GM03348 (cell line): ENCODE results near the gene GRIN2A.

ENCODE experiments used
- DNase-seq: peaks from one replicate; pipeline ENCODE4 v3.0.0; 2012; ENCODE audit warnings: low spot score

GRIN2A gene

DNA sequence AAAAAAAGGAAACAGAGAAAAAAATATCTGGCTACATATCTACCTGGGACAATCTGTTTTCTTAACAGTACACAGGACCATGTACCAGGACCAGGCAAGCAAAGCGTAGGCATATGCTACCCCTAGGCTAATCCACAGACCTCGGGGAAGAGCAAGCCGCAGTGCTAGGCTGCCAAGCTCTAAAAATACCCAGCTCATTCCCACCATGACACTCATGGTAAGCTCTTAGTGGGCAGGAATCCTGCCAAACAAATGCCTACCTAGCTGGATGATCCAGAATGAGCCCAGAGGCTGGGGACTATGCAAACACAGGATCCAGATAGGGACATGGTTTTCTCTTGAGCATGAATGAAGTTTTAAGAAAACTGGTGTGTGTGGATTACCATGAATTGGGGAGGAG is 95.6 kb downstream of the GRIN2A start:
- no peak for DNase-seq

DNA sequence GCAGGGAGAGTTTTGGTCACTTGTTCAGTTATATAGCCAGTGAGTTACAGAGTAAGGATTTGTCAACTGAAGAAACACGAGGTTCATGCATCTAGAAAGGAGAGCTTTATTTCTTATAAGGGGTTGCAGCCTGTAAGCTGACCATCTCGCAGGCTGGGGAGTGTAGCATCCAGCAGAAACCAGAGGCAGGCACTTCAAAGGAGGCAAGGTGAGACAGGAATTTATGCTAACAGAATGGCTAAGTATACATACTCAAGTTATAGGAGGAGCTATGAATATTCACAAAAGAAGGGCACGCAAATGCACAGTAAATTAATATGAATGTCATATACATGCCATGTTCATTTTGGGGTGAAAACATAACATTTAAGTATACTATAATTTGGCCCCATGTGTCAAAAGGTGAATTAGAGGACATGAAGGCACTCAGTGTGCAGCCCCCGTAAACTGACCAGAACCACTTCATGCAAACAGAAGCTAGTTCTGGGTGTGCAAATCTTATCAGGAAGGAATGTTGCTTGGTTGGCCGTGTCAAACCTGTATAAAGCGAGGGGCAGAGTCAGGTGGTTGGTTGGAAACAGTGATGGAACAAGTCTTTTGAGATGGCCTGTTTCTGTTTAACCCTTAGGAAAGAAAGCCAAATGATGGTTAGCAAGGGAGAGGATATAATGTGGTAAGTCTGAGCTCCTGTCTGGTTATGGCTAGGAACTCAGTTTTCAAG is 97.0 kb downstream of the GRIN2A start:
- DNase-seq, result no peak

DNA sequence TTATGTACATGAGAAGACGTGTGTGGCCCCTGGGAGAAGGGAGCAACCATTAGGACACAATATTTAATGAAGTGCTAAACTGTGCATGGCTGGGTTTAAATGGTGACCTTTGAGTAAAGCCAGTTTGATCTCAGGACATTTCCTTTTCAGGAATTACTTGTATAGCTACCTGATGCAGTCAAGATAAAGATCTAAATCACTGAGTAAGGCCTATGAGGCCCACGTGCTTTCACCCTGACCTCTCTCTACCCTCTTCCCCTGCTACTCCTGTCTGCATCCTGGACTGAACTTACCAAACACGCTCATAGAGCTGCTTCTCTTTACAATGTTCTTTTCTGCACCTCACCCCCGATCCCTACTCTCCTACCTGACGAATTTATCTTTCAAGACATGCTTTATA is 98.9 kb downstream of the GRIN2A start:
- DNase-seq, result no peak

DNA sequence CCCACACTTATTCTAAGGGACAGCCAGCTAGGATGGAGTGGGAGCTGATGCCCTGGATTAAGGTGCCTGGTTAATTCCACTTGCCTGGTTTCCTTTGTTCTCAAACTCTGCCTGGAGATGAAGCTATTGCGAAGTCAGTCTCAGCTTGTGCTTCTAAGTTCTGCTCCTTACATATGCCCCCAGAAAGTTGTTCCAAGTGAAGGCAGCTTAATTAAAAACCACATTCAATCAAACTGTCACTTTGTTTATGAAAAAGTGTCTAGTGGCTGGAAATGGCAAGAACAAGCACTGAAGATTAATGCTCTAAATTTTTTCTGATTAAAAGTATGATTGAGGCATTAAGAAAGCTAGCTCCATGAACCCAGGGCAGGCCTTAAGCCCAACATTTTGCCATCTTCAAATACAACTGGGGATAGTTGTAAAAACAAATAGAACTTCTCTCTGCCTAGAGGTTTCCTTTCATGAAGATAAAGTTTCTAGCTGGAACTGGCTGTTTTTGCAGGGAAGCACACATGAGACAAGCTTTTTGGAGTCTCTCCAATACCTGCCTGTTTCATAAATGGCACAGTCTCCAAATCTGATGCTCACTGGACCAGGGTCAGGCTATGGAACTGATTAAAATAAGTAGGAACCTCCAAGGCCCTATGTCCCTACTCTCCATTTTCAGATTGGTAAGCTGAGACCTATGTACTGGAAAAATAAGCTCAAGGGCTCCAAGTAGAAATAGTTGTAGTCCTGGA is 100.9 kb downstream of the GRIN2A start:
- no peak for DNase-seq

DNA sequence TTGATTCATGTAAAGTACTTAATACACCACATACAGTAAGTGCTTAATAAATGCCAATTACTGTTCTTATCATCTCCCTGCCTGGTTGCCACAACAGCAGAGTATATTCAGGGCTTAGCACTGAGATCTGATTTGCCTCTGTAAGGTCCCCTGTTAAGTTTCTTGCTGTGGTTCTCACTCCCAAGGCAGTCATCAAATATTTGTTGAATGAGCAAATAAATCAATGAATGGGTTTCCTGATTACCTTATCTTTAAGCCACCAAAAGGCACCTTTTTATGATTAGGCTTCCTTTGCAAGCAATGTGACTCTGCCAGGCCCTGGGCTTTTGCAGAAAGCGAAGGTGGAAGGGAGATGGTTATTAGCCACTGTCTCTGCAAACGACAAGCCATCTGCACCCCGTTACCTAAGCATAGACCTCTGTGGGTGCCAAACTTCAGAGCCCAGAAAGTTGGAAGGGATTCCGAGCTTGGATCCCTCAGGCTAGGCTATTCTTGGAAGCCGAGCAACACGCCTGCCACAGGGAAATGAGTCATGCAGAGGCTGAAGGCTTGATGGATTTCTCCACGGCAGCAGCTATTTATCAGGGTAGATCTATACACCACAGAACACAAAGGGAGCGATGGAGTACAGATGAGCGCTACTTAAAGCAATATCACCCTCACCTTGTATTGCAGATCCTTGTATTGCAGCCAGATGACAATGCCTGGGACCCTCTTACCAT is 102.0 kb downstream of the GRIN2A start:
- DNase-seq, result peak; percentile 52

DNA sequence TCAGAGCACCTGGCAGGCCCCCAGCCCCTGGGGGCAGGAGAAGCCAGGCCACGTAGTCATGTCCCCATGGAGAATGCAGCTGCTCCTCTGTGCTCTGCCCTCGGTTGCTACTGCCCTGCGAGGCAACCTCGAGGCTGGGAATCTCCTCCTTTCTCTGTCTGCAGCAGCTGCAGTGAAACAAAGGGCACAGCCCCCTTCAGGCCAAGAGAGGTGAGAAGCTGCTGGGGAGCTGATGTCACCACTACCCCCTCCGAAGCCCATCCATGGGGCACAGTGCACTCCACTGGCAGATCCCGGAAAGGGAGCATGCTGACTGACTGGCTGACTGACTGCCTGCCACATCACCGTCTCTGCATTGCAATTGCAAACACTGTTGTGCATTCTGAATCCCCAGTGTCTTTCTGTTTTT is 103.7 kb downstream of the GRIN2A start:
- no peak for DNase-seq

DNA sequence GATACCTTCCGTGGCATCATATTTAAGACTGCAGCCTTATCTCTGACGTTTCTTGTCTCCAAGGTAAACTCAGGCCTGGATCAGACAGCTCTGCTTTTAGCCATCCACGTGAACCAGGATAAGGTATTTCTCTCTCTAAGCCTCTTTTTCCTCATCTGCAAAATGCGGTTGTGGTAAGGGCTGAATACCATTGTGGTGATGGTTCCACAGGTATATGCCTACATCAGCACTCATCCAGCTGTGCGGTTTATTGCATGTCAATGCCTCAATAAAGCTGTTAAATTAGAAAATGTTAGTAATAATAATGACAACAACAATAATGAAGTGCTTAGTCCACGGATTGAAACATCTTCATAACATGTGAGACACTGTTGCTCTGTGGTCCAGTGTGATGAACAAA is 104.4 kb downstream of the GRIN2A start:
- no peak for DNase-seq

DNA sequence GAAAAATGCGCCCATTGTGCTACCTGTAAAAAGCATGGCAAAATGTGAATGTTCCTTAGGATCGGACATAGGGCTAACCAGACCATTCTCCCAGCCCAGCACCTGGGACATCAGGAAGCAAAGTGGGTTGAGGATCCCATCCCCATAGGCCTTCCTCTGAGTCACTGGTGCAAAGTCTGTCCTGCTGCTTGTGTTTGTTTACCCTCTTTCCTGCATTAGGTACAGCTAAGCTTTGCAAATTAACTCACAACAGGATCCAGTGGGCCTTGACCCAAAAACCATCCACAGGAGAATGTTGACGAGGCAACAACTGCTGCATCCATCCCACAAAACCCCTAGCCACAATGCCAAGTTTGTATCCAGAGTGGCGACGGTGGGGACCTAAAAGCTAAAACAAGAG is 106.2 kb downstream of the GRIN2A start:
- DNase-seq, result no peak

DNA sequence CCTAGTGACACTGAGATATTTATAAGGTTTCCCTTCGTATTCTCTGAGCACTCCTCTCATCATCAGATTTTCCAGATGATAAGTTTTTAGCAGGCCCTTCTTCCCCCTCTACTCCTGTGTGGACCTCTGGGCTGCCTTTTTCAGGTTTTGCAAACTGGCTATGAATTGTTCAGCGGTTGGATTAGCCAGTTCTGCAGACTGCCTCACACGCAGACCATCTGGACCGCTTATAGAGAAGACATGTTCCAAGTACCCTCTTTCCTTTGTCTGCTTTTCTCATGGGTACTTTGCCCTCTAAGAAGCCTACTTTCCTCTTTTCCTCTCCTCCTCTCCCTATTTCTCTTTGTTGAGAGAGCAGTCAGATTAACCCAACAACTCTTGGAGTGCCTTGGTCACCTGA is 111.6 kb downstream of the GRIN2A start:
- no peak for DNase-seq

DNA sequence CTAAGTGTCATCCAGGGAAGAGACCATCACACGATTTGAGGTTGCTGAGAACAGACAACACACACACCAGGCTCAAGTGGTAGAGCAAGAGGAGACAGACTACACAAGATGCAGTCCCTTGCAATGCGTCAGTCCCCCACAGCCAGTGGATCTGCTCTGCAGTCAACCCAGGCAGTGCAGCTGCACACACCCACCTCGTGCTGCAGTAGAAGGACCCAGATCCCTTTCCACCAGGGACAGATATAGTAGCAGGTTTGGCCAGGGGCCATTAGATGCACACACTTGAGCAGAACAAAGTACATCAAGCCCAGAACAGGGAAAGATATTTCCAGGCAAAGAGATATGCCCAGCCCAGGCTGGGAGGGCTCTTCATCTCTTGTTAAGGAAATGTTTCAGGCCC is 112.9 kb downstream of the GRIN2A start:
- DNase-seq, result no peak

DNA sequence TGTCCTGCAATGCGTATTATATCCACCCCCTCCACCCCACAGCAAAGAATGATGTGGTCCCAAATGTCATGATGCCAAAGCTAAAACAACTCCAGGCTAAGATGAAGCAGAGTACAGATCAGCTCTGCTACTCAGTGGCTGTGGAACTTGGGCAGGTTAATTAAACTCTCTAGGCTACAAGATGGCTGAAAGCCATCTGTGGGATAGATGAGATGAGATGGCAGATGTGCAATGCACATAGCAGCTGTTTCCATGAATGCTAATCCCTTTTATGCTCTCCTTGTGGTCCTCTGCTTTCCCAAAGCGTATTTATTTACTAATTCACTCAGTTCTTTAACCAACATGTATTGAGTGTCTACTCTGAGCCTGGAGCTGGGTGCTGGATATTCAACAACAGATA is 114.4 kb downstream of the GRIN2A start:
- DNase-seq, result no peak

DNA sequence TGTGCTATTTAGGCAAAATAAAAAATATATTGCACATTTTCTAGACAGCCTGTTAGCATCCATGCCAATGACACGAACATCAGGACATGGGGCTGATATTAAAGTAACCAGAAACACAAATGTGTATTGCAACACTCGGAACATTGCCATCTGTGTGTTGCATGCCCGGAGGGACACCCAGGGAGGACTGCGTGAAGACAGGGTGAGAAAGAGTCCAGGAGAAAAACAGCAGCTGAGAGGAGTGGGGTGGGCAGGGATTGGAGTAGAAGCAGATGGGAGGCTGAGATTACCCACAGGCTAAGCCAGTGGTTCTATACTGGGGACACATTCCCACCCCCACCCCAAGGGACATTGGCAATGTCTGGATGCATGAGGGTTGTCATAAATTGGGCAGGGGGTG is 114.8 kb downstream of the GRIN2A start:
- DNase-seq, result no peak

DNA sequence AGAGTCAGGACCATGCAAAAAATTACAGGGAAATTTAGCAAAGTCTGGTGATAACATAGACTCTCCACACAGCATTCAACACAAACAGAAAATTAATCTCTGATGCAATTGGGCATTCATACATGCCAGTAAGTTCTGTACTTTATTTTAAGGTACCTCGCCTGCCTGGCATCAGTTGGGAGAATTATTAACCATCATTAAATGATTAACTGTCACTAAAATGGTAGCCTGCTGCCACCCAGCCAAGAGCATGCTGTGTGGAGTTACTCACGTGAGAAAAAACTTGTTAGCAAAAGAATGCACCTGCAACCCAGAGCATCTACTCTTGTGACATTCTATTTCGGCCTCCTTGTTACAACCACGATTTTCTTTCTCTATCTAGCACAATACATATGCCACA is 117.2 kb downstream of the GRIN2A start:
- DNase-seq, result no peak

DNA sequence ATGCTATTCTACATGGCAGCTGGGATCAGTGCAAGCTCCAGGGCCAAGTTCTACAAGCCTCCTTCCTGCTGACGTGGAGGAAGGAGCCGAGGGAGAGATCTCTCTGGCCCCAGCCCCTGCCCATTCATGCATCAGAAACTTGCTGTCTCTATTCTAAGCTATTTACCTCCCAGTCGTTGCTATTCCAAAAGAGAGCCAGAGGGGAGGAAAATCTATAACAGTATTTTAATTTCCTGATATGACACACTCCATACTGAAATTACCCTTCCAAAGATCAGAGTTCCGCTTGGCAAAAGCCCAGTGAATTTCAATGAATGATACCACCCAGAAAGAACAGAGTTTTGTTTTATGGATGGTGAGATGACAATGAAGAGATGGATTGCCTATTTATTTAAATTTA is 133.4 kb downstream of the GRIN2A start:
- no peak for DNase-seq

DNA sequence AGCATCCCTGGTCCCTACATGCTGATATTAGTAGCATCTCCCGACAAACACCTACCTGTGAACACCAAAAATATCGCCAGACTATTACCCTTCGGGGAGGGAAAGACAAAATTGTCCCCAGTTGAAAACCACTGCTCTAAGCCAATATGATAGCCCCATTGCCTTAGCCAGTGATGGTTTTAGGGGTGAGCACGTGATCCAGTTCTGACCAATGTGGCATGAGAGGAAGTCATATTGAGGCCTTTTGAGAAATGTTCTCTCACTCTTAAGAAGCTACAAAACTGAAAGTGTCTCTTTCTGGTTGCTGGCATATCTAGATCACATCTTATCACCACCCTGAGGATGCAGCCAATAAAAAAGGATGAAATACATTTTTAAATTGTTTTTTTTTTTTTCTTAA is 136.3 kb downstream of the GRIN2A start:
- no peak for DNase-seq

DNA sequence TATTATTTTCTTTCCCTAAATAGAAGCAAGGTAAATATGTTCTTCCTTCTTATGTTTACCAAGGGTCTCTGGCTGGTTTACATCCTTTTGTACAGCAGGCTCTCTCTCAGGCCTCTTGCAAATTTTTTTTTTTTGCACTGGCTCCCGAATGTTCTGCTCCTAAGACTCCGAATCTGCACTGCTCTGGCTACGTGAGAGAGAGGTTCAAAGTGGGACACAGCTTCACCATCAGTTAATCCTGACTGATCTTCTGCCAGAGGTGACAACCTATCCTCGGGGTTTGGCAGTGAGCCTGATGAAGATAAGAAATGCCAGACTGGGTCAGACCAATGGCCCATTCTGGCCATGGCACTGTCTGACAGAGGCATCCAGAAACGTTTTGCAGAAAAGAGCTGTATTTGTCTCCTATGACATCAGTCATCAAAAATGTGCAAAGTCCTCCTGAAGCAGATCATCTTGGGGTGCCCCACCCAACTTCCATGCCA is 136.9 kb downstream of the GRIN2A start:
- no peak for DNase-seq

DNA sequence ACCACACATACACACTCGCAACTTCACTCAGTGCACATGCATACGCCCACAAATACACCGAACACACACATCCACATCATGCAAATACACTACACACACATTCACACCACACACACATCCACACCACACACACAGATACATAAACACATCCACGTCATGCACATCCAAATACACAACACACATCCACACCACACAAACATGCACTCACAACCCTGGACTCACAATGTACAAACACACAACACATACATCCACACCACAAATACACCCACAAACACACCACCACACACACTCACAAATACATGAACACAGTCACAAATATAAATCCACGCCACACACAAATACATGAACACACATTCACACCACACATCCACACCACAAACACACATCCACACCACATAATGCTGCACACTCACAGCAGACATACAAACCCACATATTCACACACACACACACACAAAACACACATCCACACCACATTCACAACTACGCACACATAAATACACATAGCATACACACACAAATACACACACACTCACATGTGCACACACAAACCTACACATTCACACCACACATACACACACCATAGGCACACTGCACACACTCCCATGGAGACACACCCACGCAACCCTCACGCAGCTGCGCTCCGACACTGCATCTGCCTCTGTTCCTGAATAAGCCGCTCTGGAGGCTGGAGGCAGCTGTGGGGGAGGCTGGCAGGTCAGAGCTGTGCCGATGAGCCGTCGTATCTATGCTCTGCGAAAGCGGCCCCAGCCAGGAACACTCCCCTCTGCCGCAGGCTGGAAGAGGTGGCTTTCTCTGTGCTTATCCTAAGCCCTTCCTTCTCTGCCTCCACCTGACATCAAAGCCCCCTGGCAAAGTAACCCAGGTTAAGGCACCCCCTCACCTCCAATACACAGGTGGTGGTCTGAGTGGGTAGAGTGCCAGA is 141.8 kb downstream of the GRIN2A start:
- DNase-seq, result no peak

DNA sequence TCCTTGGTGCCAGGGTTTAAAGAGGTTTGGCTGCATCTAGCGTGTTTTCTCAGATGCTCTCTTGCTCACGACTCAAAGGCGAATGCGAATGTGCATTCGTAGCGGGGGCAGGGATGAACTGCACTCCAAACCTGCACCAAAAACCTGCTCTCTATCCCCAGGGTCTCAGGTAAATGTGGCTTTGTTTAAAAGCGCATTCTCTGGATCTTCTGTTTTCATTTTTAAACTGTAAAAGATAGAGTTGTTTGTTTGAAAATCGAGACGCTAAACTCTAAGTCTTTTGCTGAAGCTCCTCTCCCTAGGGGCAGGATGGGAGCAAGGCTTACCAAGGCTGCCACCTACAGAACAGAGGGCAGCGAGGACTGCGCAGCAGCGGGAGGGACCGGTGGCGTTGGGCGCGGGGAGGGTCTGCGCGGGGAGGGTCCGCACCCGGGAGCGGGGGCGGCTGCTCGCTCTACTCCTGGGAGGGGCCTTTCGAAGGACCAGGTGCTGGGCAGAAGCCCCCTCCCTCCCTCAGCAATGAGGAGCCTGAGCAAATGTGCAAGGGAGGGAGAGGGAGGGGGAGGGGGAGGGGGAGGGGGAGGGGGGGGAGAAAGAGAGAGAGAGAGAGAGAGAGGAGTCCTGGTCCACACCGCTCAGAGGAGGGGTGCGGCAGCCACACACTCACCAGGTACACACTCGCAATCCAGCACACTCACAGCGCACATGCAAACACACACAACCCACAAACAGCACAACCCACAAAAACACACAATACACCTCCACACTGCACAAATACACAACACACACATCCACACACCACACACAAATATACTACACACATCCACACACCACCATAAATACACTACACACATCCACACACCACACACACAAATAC is 142.8 kb downstream of the GRIN2A start:
- DNase-seq, result peak; percentile 24

DNA sequence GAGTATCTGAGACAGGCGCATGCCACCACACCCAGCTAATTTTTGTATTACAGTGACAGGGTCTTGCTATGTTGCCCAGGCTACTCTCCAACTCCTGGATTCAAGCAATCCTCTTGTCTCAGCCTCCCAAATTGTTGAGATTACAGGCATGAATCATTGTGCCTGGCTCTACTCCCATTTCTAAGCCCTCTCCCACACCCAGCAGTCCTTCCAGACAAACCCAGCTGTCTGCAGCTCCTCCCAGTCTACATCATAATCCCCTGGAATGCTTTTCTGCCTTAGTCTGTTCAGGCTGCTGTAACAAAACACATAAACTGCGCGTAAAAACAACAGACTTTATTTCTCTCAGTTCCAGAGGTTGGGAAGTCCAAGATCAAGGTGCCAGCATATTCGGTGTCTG is 144.5 kb downstream of the GRIN2A start:
- DNase-seq, result no peak

DNA sequence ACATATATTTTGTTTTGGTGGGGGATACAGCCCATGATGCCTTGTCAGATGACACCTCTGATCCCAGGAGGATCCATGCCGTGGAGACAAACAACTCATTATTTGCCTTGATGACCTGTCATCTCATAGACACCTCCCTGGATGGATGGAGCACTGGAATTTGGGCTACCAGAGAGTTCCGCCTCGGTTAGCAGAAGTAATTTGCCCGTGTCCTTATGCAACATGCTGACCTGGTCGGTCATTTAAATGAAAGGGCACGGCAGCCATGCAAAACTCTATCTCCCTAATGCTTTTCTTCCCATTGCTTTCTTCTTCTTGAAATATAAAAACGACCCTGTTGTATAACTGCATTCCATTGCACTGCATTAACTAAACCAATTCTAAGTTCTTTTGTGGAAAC is 145.3 kb downstream of the GRIN2A start:
- DNase-seq, result no peak

DNA sequence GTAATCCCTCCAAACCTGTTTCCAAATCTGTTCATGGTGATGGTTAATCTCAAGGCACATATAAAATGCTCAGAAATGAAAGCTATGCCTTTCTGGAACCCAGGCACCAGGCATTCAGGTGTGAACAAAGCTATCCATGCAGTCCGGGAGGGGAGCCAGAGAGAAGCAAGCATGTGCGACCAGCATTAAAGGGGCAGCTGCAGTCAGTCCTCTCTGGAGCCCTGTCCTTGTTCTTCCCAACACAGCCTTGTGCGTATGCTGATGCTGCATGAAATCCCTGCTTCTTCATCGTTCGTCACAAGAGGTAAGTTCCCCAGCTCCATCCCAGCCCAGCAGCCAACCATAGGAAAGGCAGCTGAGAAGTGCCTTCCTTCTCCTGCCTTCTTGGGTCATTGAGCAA is 148.7 kb downstream of the GRIN2A start:
- DNase-seq, result no peak
